Effector memory CD4-positive, alpha-beta T cell (primary cell): ENCODE measurements around the gene RCL1.

Experiments used
- DNase-seq, 3 donors: peaks; one replicate each; pipeline ENCODE4 v3.0.0-alpha.2; 2020
- H3K27ac ChIP-seq: 2 replicates; pipeline ENCODE4 v1.7.0; 2013; ENCODE audit warnings: mild to moderate bottlenecking, low read length, moderate library complexity; ENCODE audit not compliant: insufficient read depth, poor library complexity, severe bottlenecking
- H3K27me3 ChIP-seq: replicated peaks from 2 replicates; pipeline ENCODE4 v1.7.0; 2013; ENCODE audit warnings: mild to moderate bottlenecking, low read length; ENCODE audit not compliant: insufficient read depth, control insufficient read depth, poor library complexity, severe bottlenecking
- H3K36me3 ChIP-seq: 2 replicates; pipeline ENCODE4 v1.7.0; 2013; ENCODE audit warnings: mild to moderate bottlenecking, low read length, moderate library complexity; ENCODE audit not compliant: control insufficient read depth, insufficient read depth
- H3K4me1 ChIP-seq: 2 replicates; pipeline ENCODE4 v1.7.0; 2013; ENCODE audit warnings: low read length, mild to moderate bottlenecking; ENCODE audit not compliant: control insufficient read depth, insufficient read depth, poor library complexity, severe bottlenecking
- H3K4me3 ChIP-seq: 2 replicates; pipeline ENCODE4 v1.7.0; 2013; ENCODE audit warnings: low read length, low read depth, mild to moderate bottlenecking; ENCODE audit not compliant: insufficient read depth, poor library complexity, severe bottlenecking
- H3K9me3 ChIP-seq: 2 replicates; pipeline ENCODE4 v1.7.0; 2013; ENCODE audit warnings: mild to moderate bottlenecking, low read length, moderate library complexity; ENCODE audit not compliant: control insufficient read depth

Gene RCL1

DNA sequence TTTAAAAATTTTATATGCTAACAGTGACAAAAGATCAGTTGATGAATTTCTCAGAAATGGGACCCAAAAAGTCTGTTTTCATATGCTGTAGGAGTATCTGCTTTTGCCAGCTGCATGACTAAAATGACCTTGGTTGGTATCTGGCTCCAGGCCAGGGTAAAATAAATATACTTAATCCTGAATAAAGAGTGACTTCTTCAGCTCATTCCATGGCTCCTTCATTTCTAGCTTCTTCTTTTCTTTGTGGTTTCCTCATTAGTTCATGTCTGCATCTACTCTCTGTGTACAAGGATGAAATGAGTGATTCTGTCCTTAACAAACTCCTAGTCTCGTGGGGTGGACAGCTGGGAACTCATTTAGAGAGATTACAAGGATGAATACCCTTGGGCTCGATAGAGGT is 36.0 kb downstream of the RCL1 start:
- DNase-seq, result no peak
- no peaks in the 10 kb centered on the region for H3K27me3 ChIP-seq
- no peak overlapping the region for H3K4me3 ChIP-seq
- H3K9me3 ChIP-seq, result no peaks in the 10 kb centered on the region
- peaks cover 3% of the 10 kb centered on the region for H3K36me3 ChIP-seq
- no peaks in the 10 kb centered on the region for H3K4me1 ChIP-seq
- no peak overlapping the region for H3K27ac ChIP-seq

DNA sequence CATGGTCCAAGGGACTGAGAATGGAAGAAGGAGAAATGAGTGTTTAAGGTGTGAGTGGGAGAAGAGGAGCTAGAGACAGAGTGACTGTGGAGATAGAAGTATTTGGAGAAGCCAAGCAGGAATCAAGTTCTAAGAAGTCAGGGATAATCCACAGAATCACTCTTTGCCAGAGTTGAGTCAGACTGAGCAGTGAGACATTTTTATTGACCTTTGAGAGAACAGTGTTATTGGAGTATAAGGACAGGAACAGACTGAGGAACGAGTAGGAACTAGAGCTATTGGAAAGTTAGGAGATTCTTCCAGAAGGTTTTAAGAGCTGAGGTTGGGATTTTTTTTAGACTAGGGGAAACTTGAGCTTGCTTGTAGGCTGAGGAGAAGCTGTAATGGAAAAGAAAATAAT is 37.2 kb downstream of the RCL1 start:
- Histone ChIP-seq H3K27me3 (no peaks in the 10 kb centered on the region), H3K4me1 (no peaks in the 10 kb centered on the region), H3K27ac (no peak overlapping the region), H3K36me3 (no peaks in the 10 kb centered on the region), H3K4me3 (no peak overlapping the region), H3K9me3 (no peaks in the 10 kb centered on the region)
- DNase-seq, result no peak

DNA sequence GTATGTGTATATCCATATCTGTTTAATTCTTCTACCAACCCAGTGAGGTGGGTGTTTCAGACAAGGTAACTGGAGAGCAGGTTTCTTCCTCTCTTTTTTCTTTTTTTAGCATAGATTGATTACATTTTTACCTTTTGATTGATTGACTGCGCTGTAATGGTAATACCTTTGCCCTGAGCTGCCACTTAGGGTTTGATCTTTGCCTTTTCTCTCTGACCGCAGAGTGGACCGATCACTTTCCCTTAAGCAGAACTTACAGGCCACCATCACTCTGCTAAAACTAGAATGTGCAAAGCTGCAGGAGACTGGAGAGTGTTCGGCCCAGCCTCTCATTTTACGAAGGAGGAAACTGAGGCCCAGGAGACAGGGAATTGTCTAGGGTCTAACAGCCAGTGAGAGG is 38.0 kb downstream of the RCL1 start:
- Histone ChIP-seq H3K36me3 (no peaks in the 10 kb centered on the region), H3K4me3 (no peak overlapping the region), H3K27me3 (no peaks in the 10 kb centered on the region), H3K27ac (no peak overlapping the region), H3K4me1 (no peaks in the 10 kb centered on the region), H3K9me3 (no peaks in the 10 kb centered on the region)
- no peak for DNase-seq

DNA sequence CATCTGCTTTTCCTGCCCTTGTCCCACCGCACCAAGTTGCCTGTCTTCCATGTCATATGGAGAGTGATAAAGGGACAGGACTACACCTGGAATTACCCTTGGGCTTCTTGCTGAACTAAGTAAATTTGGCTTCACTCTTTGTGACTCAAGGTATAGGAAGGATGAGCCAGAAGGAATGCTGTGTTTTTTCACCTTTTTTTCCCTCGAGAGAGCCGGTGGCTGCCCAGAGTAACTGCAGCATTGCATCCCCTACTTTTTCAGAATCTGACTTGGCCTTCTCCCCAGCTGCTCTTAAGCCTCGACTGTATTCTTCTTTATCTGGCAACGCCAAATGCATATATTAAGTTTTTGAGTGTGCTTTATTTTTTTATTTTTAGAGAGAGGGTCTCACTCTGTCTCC is 38.4 kb downstream of the RCL1 start:
- no peaks in the 10 kb centered on the region for H3K36me3 ChIP-seq
- DNase-seq, result no peak
- H3K4me3 ChIP-seq, result no peak overlapping the region
- H3K27ac ChIP-seq, result no peak overlapping the region
- H3K9me3 ChIP-seq, result no peaks in the 10 kb centered on the region
- H3K4me1 ChIP-seq, result no peaks in the 10 kb centered on the region
- no peaks in the 10 kb centered on the region for H3K27me3 ChIP-seq

DNA sequence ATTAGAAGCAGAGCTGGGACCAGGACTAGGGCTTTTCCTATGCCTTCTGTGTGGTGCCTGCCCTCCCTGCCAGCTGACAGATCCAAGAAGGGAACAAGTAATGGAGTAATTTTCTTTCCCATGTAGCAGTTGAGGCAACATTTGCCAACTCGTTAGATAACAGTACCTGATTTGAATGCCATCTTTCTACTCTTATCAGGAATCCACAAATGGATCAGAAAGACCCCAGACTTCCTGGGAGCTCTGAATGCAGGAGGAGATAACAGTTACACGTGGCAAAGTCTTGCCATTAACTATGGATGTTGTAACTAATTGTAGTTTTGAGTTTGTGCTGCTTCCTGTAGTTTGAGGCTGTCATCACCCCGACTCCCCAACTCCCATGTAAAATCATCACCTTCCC is 39.2 kb downstream of the RCL1 start:
- Histone ChIP-seq H3K27ac (no peak overlapping the region), H3K9me3 (no peaks in the 10 kb centered on the region), H3K4me1 (no peaks in the 10 kb centered on the region), H3K4me3 (no peak overlapping the region), H3K36me3 (no peaks in the 10 kb centered on the region), H3K27me3 (no peaks in the 10 kb centered on the region)
- DNase-seq, result no peak

DNA sequence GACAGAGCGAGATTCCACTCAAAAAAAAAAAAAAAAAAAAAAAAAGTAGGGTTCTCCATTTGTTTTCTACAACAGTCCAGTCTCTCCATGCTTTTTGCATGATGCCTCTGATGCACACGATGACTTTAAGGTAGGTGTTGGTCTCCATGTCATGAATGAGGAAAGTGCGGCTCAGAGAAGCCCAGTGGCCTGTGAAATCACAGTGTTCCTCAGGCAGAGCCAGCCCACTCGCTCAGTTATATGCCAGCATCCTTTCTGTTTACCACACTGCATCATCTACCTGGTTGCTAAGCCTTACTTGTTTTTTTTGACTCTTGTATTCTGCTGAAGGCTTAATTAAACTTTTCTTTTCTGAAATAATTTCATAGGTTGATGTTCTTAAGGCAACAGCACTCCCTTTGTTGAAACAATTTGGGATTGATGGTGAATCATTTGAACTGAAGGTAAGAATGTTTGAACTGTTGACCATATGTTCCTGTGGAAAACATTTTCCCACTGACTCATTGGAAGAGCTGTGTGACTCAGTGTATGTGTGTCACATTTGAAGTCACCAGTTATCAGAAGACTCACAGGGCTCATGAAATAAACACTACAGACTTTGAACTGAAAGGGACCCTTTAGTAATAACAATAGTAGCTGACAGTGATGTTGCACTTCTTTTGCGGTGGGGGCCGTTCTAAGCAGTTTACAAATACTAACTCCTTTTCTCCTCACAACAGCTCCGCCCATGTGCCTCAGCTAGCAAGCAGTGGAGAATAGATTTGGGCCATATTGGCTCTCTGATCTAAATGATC is 40.2 kb downstream of the RCL1 start:
- no peak for DNase-seq
- Histone ChIP-seq H3K4me3 (no peak overlapping the region), H3K27ac (no peak overlapping the region), H3K36me3 (no peaks in the 10 kb centered on the region), H3K9me3 (no peaks in the 10 kb centered on the region), H3K27me3 (no peaks in the 10 kb centered on the region), H3K4me1 (no peaks in the 10 kb centered on the region)

DNA sequence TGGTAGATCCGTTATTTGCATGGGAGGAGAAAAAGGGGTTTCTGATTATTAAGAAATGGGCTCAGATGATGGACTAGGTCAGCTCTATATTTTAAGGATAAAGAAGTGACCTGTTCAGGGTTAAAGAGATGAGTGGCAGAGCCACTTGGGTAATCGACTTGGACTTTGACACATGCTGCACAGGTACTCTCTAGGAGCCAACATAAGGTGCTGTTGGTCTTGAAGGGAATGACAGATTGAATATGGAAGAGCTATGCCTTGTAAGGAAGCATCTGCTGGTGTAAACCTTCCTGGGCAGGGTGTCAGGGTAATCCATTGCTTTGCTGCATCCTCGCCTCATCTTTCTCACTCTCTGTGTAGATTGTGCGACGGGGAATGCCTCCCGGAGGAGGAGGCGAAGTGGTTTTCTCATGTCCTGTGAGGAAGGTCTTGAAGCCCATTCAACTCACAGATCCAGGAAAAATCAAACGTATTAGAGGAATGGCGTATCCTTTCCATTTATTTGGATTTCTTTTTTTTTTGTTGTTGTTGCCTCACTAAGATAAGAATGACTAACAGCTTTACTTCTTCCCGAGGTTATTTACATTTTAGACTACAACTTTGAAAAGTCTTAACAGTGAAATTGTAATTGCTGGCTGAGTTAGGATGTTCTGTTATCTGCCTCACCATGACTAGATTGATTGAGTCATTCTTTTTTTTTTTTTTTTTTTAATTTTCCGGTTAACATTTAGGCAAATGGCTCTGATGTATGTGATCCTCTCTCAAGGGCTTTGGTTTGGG is 41.2 kb downstream of the RCL1 start:
- H3K4me3 ChIP-seq, result no peak overlapping the region
- H3K4me1 ChIP-seq, result no peaks in the 10 kb centered on the region
- H3K36me3 ChIP-seq, result no peaks in the 10 kb centered on the region
- H3K27me3 ChIP-seq, result no peaks in the 10 kb centered on the region
- no peaks in the 10 kb centered on the region for H3K9me3 ChIP-seq
- no peak overlapping the region for H3K27ac ChIP-seq
- DNase-seq, result no peak

DNA sequence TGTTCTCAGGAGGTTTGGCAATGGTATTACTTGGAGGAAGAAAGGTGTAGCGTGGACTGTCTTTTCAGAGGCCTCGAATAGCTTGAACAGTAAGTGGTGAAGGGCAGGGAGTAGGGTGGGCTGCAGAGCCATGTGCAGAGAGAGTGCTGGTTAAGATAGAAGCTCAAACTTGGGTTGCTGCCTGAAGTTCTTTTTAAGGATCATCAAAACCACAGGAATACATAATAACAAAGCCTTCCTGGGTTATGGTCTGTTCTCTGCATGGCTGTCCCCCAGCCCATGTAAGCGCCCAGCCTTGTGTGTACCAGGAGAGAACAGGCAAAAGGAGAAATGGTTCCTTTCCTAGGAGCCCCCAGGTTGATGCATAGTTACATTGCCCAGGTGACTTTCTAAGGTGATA is 43.9 kb downstream of the RCL1 start:
- Histone ChIP-seq H3K4me3 (no peak overlapping the region), H3K9me3 (no peaks in the 10 kb centered on the region), H3K27me3 (no peaks in the 10 kb centered on the region), H3K36me3 (peaks cover 4% of the 10 kb centered on the region), H3K27ac (no peak overlapping the region), H3K4me1 (no peaks in the 10 kb centered on the region)
- DNase-seq, result no peak

DNA sequence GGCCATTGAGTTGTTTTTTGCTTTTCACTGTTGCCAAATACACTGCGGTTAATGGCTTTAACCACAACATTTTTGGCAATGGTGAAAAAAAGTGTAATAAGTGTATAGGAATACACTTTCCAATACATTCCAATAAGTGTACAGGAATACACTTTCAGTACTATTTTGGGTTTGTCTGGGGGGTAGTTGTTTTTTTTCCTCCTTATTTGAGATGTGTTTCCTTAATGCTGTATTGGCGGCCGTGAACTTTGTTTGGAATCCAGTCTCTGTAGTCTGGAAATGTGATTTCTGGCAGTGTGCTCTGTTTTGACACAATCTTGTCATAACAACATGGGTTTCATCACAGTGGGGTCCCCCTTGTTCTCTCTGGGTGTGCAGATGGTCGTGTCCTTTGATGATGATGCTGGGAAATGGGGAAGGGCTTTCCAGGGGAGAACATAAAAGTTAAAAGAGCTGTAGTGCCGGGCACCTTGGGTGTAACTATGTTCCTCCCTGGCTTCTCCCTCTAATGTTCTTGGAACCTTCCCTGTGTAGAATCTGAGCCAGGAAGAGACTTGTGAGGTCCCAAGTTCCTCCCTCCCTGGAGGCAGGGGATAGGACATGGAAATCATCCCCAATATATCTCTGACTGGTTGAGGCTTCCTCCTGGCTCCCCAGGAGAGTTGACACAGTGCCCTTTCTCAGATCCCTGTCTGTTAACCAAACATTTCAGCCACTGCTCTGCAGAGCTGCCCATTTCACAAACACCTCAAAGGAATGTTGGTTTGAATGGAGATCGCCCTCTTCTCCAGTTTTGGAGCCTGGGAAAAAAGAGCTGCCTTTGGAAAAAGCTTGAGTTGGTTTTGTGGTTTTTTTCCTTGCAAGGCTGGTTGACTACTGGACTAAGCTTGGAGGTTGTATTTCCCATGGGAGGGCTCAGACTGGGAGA is 44.8 kb downstream of the RCL1 start:
- no peak for DNase-seq
- H3K36me3 ChIP-seq, result peaks cover 4% of the 10 kb centered on the region
- no peak overlapping the region for H3K27ac ChIP-seq

More for the DNA sequence above, 44.8 kb downstream of the RCL1 start:
- Histone ChIP-seq H3K27me3 (no peaks in the 10 kb centered on the region), H3K9me3 (no peaks in the 10 kb centered on the region), H3K4me3 (no peak overlapping the region), H3K4me1 (no peaks in the 10 kb centered on the region)
